B cell (primary cell): Measurements from ENCODE around the gene SIGLEC7.

Experiments
- CTCF ChIP-seq: fragments of 200-600 bp; IDR thresholded peaks from one replicate; pipeline ENCODE4 v1.8.0; 2022; ENCODE audit warnings: antibody characterized with exemption, mild to moderate bottlenecking
- EZH2 ChIP-seq: IDR thresholded peaks from 2 replicates; pipeline ENCODE4 v1.6.1; 2012; ENCODE audit warnings: borderline replicate concordance, low read depth, mild to moderate bottlenecking, moderate library complexity, low read length; ENCODE audit not compliant: insufficient read depth, poor library complexity, severe bottlenecking

DNA sequence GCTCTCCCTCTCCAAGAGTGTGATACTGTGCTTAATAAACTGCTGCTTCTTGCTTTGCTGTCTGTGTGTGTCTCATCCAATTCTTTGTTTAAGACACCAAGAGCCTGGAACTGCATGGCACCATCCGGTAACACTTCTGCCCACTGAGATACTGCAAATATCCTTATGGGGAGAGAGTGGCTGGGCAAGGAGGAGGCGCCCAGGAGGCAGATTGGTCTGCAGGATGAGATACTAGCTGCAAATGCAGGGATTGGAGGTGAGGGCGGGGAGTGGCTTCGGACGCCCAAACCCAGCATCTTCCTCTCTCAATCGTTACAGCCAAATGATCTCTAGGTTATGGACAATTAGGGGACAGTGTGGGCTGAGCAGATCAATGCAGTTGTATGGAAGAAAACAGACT, 1.7 kb upstream of the SIGLEC7 start:
- no peak for TF ChIP-seq EZH2
- no peak for TF ChIP-seq CTCF
